Endothelial cell (in vitro differentiated cells): ENCODE results near the gene TYW5. TPM values are rescaled to one million over a fixed set of nuclear protein-coding genes. Genes with fewer than 3 reads are reported as not detected.

Experiments used
- DNase-seq: peaks from one replicate; pipeline ENCODE4 v3.0.0; 2021; ENCODE audit warnings: low spot score
- H3K27ac Mint-ChIP-seq: one replicate; pipeline ENCODE4 v1.8.0; 2021; ENCODE audit warnings: mixed read lengths, inconsistent platforms; ENCODE audit not compliant: unreplicated experiment
- H3K27me3 Mint-ChIP-seq: one replicate; pipeline ENCODE4 v1.8.0; 2021; ENCODE audit warnings: mild to moderate bottlenecking, moderate library complexity, mixed read lengths, inconsistent platforms; ENCODE audit not compliant: unreplicated experiment
- H3K36me3 Mint-ChIP-seq: one replicate; pipeline ENCODE4 v1.8.0; 2021; ENCODE audit warnings: mild to moderate bottlenecking, low read depth, mixed read lengths, inconsistent platforms; ENCODE audit not compliant: unreplicated experiment
- H3K4me1 Mint-ChIP-seq: one replicate; pipeline ENCODE4 v1.8.0; 2021; ENCODE audit warnings: mild to moderate bottlenecking, mixed read lengths, inconsistent platforms; ENCODE audit not compliant: unreplicated experiment
- H3K4me3 Mint-ChIP-seq: one replicate; pipeline ENCODE4 v1.8.0; 2021; ENCODE audit warnings: mild to moderate bottlenecking, mixed read lengths, inconsistent platforms; ENCODE audit not compliant: unreplicated experiment
- H3K9me3 Mint-ChIP-seq: one replicate; pipeline ENCODE4 v1.8.0; 2021; ENCODE audit warnings: mixed read lengths, inconsistent platforms; ENCODE audit not compliant: unreplicated experiment
- CTCF ChIP-seq: fragments of 200-600 bp; sonication (generic); IDR thresholded peaks from one replicate; pipeline ENCODE4 v1.5.0; 2021; ENCODE audit warnings: antibody characterized with exemption; ENCODE audit not compliant: unreplicated experiment
- total RNA-seq: library from RNA; stranded (reverse); fragmentation: NEBNext Ultra II Directional; extraction: Animal tissue kit (Norgen Biotek cat#: 25700); gene quantifications from one replicate; pipeline ENCODE4 v1.2.1, GENCODE V29; 2021; ENCODE audit not compliant: unreplicated experiment

The TYW5 gene
- total RNA-seq, 1 donor from 2014 or later, result 8.3 TPM

GRCh38 chr2:199882667-199883066 is 72.6 kb downstream of the TYW5 start:
- Mint-ChIP-seq H3K9me3 (no peaks in the 10 kb centered on the region), H3K36me3 (no peaks in the 10 kb centered on the region), H3K4me3 (no peak overlapping the region), H3K4me1 (no peaks in the 10 kb centered on the region), H3K27ac (no peak overlapping the region), H3K27me3 (no peaks in the 10 kb centered on the region)
- no peak for DNase-seq
- no peak for TF ChIP-seq CTCF

Other genes starting within 250 kb of the TYW5 start
- 1.0 TPM for gene FTCDNL1, start 104.3 kb downstream of the TYW5 start, total RNA-seq
- gene C2orf69, start 44.2 kb downstream of the TYW5 start, total RNA-seq, result 16.1 TPM
- 18.0 TPM for gene MAIP1, start 91 bp upstream of the TYW5 start, total RNA-seq